GM18508 (cell line): ENCODE data around the gene CYP4V2.

Source experiments
- ATAC-seq: cut with Tn5 transposase; IDR thresholded peaks from one replicate; pipeline ENCODE4 v1.9.1; 2021; ENCODE audit warnings: moderate number of reproducible peaks; ENCODE audit not compliant: insufficient read depth, unreplicated experiment

CYP4V2 gene

GRCh38 chr4:186172546-186172945, 18.8 kb upstream of the CYP4V2 start:
- ATAC-seq, result no peak

GRCh38 chr4:186188107-186188506, 3.3 kb upstream of the CYP4V2 start:
- no peak for ATAC-seq

GRCh38 chr4:186189656-186190055, 1.7 kb upstream of the CYP4V2 start:
- no peak for ATAC-seq

GRCh38 chr4:186190581-186191199, 677 bp upstream of the CYP4V2 start:
- ATAC-seq, result peak; percentile 22

DNA sequence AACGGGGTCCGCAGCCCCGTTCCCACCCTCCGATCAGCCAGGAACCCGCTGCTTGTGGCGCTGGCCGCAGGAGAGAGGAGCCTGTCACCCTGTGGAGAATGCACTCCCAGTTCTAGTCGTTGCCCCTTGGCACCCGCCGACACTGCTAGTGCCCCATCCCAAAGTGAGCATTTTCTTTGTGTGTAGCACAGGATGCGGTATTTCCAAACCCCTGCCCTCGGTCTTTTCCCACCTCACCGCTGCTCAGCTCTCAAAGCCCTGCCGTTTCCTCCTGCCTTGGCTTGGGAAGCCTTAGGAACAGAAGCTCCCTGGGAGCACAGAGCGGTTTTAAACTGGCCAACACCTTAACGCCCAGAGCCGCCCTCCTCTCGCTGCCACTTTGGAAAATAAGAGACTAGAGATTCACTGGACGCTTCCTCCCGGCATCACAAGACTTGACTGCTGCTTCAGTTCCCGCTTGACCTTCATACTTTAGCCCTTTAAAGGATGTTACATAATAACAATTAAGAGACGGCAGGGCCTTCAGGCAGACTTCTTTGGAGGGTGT, 772 bp downstream of the CYP4V2 start:
- no peak for ATAC-seq

DNA sequence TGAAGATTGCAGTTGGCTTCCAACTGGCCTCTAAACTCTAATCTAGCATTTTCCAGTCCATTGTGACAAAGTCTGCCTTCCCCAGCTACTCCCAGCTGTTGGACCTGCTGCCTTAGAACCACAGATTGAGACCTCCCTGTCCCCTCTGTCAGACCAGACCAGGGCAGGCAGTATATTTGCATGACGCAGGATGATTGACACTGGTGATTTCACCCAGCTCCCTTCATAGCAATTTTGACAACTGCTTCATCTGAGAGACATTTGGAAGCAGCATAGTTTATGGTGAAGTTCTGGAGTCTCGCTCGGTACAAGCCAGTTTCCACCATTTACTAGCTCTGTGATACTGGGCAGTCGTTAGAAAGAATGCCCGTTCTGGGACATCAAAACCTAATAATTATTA, 2.5 kb downstream of the CYP4V2 start:
- no peak for ATAC-seq

DNA sequence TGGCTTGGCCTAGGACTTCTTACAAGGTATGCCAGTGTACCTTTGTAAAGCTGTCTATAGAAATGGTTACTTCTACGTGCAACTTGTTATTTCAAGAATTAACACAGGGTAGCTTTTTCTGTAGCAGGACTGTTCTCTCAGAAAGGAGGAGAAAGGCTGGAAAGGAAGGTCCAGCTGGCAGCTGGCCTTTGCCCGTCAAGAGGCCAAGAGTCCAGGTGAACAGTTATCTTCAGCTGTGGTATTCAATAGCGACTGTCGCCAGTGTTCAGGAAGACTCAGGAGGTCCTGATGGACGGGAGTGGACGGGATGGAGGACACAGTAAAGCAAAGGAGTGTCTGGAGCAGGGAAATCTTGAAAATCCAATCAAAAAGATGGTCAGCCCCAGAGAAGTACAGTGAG, 4.7 kb downstream of the CYP4V2 start:
- ATAC-seq, result no peak

GRCh38 chr4:186200516-186200915, 9.1 kb downstream of the CYP4V2 start:
- ATAC-seq, result no peak

- no peak for ATAC-seq
These were observed 9.6 kb downstream of the CYP4V2 start for GRCh38 chr4:186201010-186201409.

DNA sequence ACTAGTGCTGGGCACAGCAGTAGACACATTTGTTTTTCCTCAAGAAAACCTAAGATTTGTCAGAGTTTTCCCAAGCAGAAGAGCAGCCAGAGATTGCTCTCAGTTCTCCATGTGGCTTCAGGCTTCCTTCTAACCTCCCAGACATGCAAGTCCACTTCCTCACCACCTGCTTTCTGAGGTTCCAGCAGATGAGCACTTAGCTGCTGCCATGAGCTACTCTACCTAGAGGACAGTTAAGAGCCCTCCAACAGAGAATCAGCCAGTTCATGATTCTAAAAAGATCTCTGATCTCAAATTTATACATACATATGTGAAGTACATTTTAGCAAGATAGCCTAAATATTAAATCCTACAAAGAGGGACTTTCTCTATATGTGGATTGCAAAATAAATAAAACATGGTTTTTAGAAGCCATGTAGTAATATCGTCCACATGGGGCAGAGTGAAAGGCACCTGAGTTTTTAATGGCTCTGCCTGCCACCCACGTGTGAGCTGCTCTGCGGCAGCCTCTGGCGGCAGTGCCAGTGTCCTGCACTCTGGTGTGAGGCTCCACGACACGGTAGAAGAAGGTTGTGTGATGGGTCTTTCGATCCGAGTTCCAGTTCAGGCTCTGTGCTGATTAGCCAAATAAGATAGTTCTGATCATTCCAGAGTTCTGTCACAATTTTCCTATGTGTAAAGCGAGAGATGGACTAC, 10.3 kb downstream of the CYP4V2 start:
- no peak for ATAC-seq

DNA sequence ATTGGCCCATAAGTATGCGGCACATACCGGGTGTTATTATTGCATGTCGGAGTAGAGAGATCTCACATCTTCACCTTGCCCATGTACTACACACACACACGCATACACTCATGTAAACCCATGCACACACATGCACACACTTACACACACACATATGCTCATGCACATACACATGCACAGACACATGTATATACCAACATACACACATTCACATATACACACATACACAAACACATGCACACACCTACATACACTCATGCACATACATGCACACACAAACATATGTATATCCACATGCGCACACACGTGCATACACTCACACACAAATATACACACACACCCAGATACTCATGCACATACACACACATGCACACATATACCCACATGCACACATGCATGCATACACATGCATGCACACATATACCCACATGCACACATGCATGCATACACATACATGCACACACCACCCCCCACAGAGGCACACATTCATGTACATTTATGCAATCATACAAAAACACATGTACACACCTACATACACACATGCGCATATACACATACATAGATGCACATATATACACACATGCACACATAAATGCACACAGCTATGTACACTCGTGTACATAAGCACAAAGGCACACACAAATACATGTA, 11.2 kb downstream of the CYP4V2 start:
- ATAC-seq, result no peak

DNA sequence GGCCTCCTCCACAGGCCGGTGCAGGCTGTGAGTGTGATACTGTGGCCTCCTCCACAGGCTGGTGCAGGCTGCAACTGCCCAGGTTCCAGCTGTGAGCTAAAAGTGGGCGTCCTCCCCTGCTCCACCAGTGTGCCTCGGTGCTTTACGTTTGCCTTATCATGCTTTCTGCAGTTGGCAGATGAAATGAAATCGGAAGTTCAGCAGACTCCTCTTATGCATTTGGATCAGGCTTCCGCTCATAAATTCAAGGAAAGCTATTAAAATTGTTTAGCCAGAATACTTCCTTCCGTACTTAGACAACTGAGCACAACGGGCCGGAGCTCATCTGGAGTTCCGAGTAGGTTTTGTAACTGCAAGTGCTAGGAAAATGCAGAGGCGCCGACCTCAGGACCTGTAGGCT, 12.0 kb downstream of the CYP4V2 start:
- no peak for ATAC-seq

DNA sequence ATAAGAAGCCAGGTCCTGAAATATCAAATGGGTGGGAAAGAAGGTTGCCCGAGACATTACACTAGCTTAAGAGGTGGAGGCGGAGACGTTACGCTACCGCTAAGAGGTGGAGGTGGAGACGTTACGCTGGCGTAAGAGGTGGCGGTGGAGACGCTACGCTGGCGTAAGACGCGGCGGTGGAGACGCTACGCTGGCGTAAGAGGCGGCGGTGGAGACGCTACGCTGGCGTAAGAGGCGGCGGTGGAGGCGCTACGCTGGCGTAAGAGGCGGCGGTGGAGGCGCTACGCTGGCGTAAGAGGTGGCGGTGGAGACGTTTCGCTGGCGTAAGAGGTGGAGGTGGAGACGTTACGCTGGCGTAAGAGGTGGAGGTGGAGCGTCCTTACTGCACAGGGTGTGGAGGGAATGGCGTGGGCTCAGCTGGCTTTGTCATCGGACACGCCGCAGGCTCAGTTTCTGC, 12.8 kb downstream of the CYP4V2 start:
- ATAC-seq, result no peak

DNA sequence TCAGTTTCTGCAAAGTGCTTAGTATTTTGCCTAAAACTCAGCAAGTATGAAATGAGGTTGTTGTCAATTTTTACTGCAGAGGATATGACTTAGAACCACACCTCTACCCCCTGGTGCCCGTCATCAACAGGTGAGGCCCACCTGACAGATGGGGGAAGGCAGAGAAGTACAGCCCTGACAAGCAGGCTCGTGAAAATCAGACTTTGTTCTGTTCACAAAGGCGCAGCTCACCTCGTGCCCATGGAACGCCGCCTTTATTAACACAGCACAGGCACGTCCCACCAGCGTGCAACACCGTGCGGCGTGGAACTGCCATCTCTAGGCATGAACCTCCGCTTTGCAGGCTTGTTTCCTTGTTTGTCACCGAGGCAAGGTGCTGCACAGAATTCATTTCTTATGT, 13.3 kb downstream of the CYP4V2 start:
- no peak for ATAC-seq

DNA sequence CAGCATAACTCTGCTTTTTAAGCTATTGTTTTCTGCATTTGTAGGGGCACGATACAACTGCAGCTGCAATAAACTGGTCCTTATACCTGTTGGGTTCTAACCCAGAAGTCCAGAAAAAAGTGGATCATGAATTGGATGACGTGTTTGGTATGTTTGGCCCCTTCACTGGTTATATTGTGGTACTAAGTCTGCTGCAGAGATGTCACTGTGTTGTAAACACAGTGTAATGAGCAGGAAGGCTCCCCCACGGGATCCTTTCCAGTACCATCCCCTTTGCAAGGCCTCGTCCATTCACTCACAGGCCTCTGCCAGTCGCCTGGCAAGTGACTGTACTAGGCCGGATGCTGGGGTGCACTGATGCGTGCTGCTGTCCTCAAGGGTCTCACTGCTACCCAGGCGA, 13.8 kb downstream of the CYP4V2 start:
- no peak for ATAC-seq

DNA sequence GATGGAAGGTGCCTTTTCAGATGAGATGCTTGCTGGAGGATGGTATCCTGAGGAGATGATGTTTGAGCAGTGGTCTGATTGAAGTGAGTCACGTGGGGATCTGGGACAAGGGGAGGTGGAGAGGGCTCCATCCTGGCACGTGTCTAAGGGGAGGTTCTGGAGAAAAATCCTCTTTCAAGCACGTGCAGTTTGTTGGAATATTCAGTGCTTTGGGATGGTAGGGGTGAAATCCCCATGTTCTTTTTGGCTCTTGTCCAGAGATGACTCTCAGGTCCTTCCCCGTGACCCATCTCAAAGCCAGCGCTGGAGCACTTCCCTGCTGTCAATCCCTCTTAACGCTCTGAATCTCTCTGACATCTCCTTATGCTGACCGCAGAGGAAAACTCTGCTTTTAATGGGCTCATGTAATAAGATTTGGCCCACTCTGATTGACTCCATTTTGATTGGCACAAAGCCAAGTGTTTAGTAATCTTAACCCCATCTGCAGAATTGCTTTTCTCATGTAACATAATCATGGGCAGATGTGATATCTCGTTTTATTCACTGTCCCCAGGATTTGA, 25.2 kb downstream of the CYP4V2 start:
- ATAC-seq, result no peak

DNA sequence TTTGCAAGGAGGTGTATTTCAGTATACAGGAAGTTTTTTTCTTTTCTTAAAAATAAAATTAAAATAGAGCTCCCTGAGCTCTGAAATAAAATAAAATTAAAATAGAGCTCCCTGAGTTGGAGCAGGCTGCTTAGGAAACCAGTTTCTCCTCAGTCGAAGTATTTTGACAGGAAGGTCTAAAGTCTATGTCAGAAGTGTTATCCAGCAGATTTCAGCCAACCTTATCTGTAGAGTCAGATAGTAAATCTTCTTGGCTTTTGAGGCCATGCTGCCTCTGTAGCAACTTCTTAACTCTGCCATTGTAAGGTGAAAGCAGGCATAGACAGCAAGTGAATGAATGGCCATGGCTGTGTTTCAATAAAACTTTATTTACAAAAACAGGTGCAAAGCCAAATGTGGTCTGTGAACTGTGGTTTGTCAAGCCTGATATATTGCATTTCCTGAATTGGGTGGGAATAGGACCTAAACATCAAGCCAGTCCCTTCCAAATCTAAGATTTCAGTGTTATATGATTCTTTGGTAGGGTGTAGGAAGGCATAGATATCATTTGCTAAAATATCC, 26.4 kb downstream of the CYP4V2 start:
- no peak for ATAC-seq

DNA sequence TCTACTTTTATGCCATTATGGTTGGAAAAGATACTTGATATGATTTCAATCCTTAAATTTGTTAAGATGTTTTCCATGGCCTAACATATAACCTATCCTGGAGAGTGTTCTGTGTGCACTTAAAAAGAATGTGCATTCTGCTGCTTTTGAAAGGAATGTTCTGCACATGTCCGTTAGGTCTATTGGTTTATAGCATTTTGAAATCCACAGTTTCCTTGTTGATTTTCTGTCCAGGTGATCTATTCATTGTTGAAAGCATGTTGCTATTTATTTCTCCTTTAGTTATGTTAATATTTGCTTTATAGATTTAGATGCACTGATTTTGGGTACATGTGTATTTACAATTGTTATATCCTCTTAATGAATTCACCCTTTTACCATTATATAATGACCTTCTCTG, 30.3 kb downstream of the CYP4V2 start:
- no peak for ATAC-seq

DNA sequence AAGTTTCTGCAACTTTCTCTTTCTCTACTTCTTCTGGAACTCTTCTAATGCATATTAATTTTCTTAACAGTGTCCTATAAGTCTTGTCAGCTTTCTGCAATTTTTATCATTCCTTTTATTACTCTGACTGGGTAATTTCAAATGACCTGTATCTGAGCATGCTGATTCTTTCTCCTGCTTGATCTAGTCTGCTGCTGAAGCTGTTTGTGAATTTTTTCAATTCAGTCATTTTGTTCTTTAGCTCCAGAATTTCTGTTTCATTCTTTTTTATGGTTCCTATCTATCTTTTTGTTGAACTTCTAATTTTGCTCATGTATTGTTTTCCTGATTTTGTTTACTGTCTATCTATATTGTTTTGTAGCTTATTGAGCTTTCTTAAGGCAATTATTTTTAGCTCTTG, 34.5 kb downstream of the CYP4V2 start:
- ATAC-seq, result no peak

GRCh38 chr4:186226521-186227189, 35.3 kb downstream of the CYP4V2 start:
- ATAC-seq, result no peak
